GM12878 (cell line): ENCODE results near the gene CCDC194. TPM values are rescaled to one million over a fixed set of nuclear protein-coding genes. Genes with fewer than 3 reads are reported as not detected.

Experiments used
- E2F8 ChIP-seq: fragments of 450-650 bp; IDR thresholded peaks from 2 replicates; pipeline ENCODE4 v1.6.1; 2018; ENCODE audit warnings: mild to moderate bottlenecking, low read depth, moderate library complexity; ENCODE audit not compliant: partially characterized antibody
- EZH2 ChIP-seq: IDR thresholded peaks from 2 replicates; pipeline ENCODE4 v1.6.1; 2012; ENCODE audit warnings: low read depth, mild to moderate bottlenecking, control low read depth, inconsistent platforms, low read length, borderline replicate concordance; ENCODE audit not compliant: control insufficient read depth
- JUND ChIP-seq: IDR thresholded peaks from 2 replicates; pipeline ENCODE4 v1.6.1; 2012; ENCODE audit warnings: low read depth, mild to moderate bottlenecking, low read length, improper control_type of control experiment, moderate library complexity
- KDM1A ChIP-seq: fragments of 200-600 bp; sonication (generic); IDR thresholded peaks from 2 replicates; pipeline ENCODE4 v1.6.1; 2016; ENCODE audit warnings: borderline replicate concordance
- MTA3 ChIP-seq: IDR thresholded peaks from 2 replicates; pipeline ENCODE4 v1.6.1; 2012; ENCODE audit warnings: low read length, inconsistent platforms, borderline replicate concordance
- NFYB ChIP-seq: IDR thresholded peaks from 2 replicates; pipeline ENCODE4 v1.6.1; 2011; ENCODE audit warnings: low read depth, mild to moderate bottlenecking, low read length, improper control_type of control experiment, moderate library complexity; ENCODE audit not compliant: insufficient read depth
- PBX3 ChIP-seq: IDR thresholded peaks from 2 replicates; pipeline ENCODE4 v1.6.1; 2011; ENCODE audit warnings: mild to moderate bottlenecking, low read depth, low read length, moderate library complexity; ENCODE audit not compliant: insufficient replicate concordance
- SIX5 ChIP-seq: IDR thresholded peaks from 2 replicates; pipeline ENCODE4 v1.6.1; 2011; ENCODE audit warnings: mild to moderate bottlenecking, low read depth, low read length, moderate library complexity; ENCODE audit not compliant: severe bottlenecking
- SKIL ChIP-seq: fragments of 450-650 bp; IDR thresholded peaks from 2 replicates; pipeline ENCODE4 v1.6.1; 2017; ENCODE audit warnings: mild to moderate bottlenecking, low read depth, inconsistent platforms; ENCODE audit not compliant: poor library complexity, severe bottlenecking
- SREBF1 ChIP-seq: IDR thresholded peaks from 2 replicates; pipeline ENCODE4 v1.6.1; 2012; ENCODE audit warnings: mild to moderate bottlenecking, low read length
- SREBF2 ChIP-seq: IDR thresholded peaks from 2 replicates; pipeline ENCODE4 v1.6.1; 2012; ENCODE audit warnings: mild to moderate bottlenecking, low read length
- ZBTB33 ChIP-seq: fragments of 450-650 bp; IDR thresholded peaks from 2 replicates; pipeline ENCODE4 v1.6.1; 2017; ENCODE audit warnings: mild to moderate bottlenecking
- ZNF687 ChIP-seq: fragments of 450-650 bp; IDR thresholded peaks from 2 replicates; pipeline ENCODE4 v1.6.1; 2017; ENCODE audit warnings: mild to moderate bottlenecking, moderate library complexity
- polyA plus RNA-seq, 11 experiments: library from polyadenylated mRNA; depleted of rRNA in 4 of 11; unstranded in 6 of 11; stranded (reverse) in 5 of 11; fragments of >200 nt; fragmentation: Nextera tagmentation in 4 of 11; fragmentation: Illumina TruSeq in 1 of 11; extraction: Ambion mirVana in 4 of 11; extraction: Trizol in 1 of 11; gene quantifications; 1 replicate in 1 of 11; 2 replicates in 10 of 11; pipeline versions ENCODE4 v1.2.1 to v1.2.3, GENCODE V29; 2011 to 2016; ENCODE audit warnings: inconsistent platforms in 2 of 11, missing spikeins in 2 of 11, low read depth in 1 of 11
- total RNA-seq, 4 experiments: library from RNA; depleted of rRNA in 3 of 4; stranded (reverse); fragments of >200 nt in 3 of 4; fragmentation: Illumina TruSeq in 1 of 4; extraction: Trizol in 1 of 4; gene quantifications; 2 replicates each; pipeline versions ENCODE4 v1.2.1 to v1.2.3, GENCODE V29; 2013 to 2021

The CCDC194 gene
- total and polyA plus RNA-seq, 10 of the 15 experiments (the other 5 are each of a cell fraction or from before 2014, with no cell fraction given), result 0.07 to 3.4 (median 0.97) TPM

- TF ChIP-seq SKIL, result no peak
- no peak for TF ChIP-seq SIX5
- peak; percentile 76; the same call in 1 of the 2 replicates for TF ChIP-seq KDM1A
- TF ChIP-seq MTA3, result no peak
- TF ChIP-seq NFYB, result no peak
- no peak for TF ChIP-seq ZBTB33
- no peak for TF ChIP-seq SREBF2
- no peak for TF ChIP-seq ZNF687
- no peak for TF ChIP-seq SREBF1
- TF ChIP-seq EZH2, result no peak
- TF ChIP-seq E2F8, result peak; percentile 16
- TF ChIP-seq PBX3, result no peak
- TF ChIP-seq JUND, result no peak
Observed at GRCh38 chr19:17394891-17395415, 957 bp upstream of the CCDC194 start (continued).
